ENCODE measurements around the gene RBMS3.
"Not testable (repeated sequence)": the region's sequence is repeated elsewhere in the genome, so short reads cannot be mapped to it uniquely, and the experiment has no call there.

The RBMS3 gene

GRCh38 chr3:29312395-29312794 is 31.5 kb downstream of the RBMS3 start:
- no peak for DNase-seq (ENCODE audit: low read depth)

- no peak for DNase-seq (ENCODE audit: low read depth)
Observed at GRCh38 chr3:29312960-29313452, 32.1 kb downstream of the RBMS3 start.

GRCh38 chr3:29313981-29314726 is 33.3 kb downstream of the RBMS3 start:
- DNase-seq (ENCODE audit: low read depth) = no peak

- no peak for DNase-seq (ENCODE audit: low read depth)
Observed at GRCh38 chr3:29314727-29315088, 33.8 kb downstream of the RBMS3 start.

- no peak for DNase-seq (ENCODE audit: low read depth)
Observed at GRCh38 chr3:29317659-29318173, 36.8 kb downstream of the RBMS3 start.

- no peak for DNase-seq (ENCODE audit: low read depth)
Observed at GRCh38 chr3:29318251-29318650, 37.4 kb downstream of the RBMS3 start.

- no peak for DNase-seq (ENCODE audit: low read depth)
Observed at GRCh38 chr3:29319262-29319661, 38.4 kb downstream of the RBMS3 start.

- no peak for DNase-seq (ENCODE audit: low read depth)
Observed at GRCh38 chr3:29319798-29320197, 38.9 kb downstream of the RBMS3 start.

GRCh38 chr3:29322586-29322985 is 41.7 kb downstream of the RBMS3 start:
- no peak for DNase-seq (ENCODE audit: low read depth)

GRCh38 chr3:29324180-29324651 is 43.3 kb downstream of the RBMS3 start:
- peak; percentile 69 for DNase-seq (ENCODE audit: low read depth)

- not testable (repeated sequence) for DNase-seq (ENCODE audit: low read depth)
Observed at GRCh38 chr3:29326540-29326939, 45.7 kb downstream of the RBMS3 start.

- DNase-seq (ENCODE audit: low read depth) = no peak
Observed at GRCh38 chr3:29329986-29330890, 49.4 kb downstream of the RBMS3 start.

- DNase-seq (ENCODE audit: low read depth) = no peak
Observed at GRCh38 chr3:29331035-29331434, 50.2 kb downstream of the RBMS3 start.

- DNase-seq (ENCODE audit: low read depth) = no peak
Observed at GRCh38 chr3:29331456-29332194, 50.8 kb downstream of the RBMS3 start.

GRCh38 chr3:29332195-29332637 is 51.3 kb downstream of the RBMS3 start:
- DNase-seq (ENCODE audit: low read depth) = no peak

GRCh38 chr3:29333576-29333975 is 52.7 kb downstream of the RBMS3 start:
- no peak for DNase-seq (ENCODE audit: low read depth)

- DNase-seq (ENCODE audit: low read depth) = no peak
Observed at GRCh38 chr3:29334706-29335105, 53.8 kb downstream of the RBMS3 start.

GRCh38 chr3:29335438-29335837 is 54.6 kb downstream of the RBMS3 start:
- DNase-seq (ENCODE audit: low read depth) = peak; percentile 96

GRCh38 chr3:29335943-29336342 is 55.1 kb downstream of the RBMS3 start:
- no peak for DNase-seq (ENCODE audit: low read depth)

GRCh38 chr3:29337565-29337964 is 56.7 kb downstream of the RBMS3 start:
- no peak for DNase-seq (ENCODE audit: low read depth)

- no peak for DNase-seq (ENCODE audit: low read depth)
Observed at GRCh38 chr3:29338377-29338776, 57.5 kb downstream of the RBMS3 start.
